Measurements from ENCODE around the gene DNAJC8.

Gene DNAJC8

GRCh38 chr1:28176492-28177470, 56.0 kb downstream of the DNAJC8 start, which contains the start of gene PTAFR:
Gene PTAFR, minus strand, starts transcription at chr1:28176690. Its CDS starts 25,669 bp downstream, at chr1:28151021.
- Histone ChIP-seq H3K4me3 (ENCODE audit: low read depth in 1 of 2, low read length in 1 of 2) (peak within 1 kb of the TSS; percentile 93 to 97), H3K4me1 (ENCODE audit: control insufficient read depth in 1 of 2, insufficient read depth in 1 of 2, low read depth in 1 of 2, low read length in 1 of 2) (peaks cover 69 to 88% of the 10 kb centered on the region in 2 experiments), H3K36me3 (peaks cover 20% of the 10 kb centered on the region), H3K27ac (peak within 1 kb of the TSS; percentile 98), H3K27me3 (no peaks in the 10 kb centered on the region), H3K9me3 (no peaks in the 10 kb centered on the region)
- TF ChIP-seq CTCF (IDR thresholded peaks at IDR 0.05): peak; percentile 81

GRCh38 chr1:28175955-28176485, 56.8 kb downstream of the DNAJC8 start:
- Histone ChIP-seq H3K4me1 (ENCODE audit: control insufficient read depth in 1 of 2, insufficient read depth in 1 of 2, low read depth in 1 of 2, low read length in 1 of 2) (peaks cover 70 to 90% of the 10 kb centered on the region in 2 experiments), H3K36me3 (peaks cover 27% of the 10 kb centered on the region), H3K27ac (peak overlapping the region; percentile 98), H3K27me3 (no peaks in the 10 kb centered on the region), H3K4me3 (ENCODE audit: low read depth in 1 of 2, low read length in 1 of 2) (peak overlapping the region; percentile 93 to 97), H3K9me3 (no peaks in the 10 kb centered on the region)
- TF ChIP-seq CTCF (IDR thresholded peaks at IDR 0.05): no peak

- H3K9me3 ChIP-seq: no peaks in the 10 kb centered on the region
- H3K27ac ChIP-seq: peak overlapping the region; percentile 98
- no peak for TF ChIP-seq CTCF (IDR thresholded peaks at IDR 0.05)
- peak overlapping the region; percentile 93 to 97 for H3K4me3 ChIP-seq (ENCODE audit: low read depth in 1 of 2, low read length in 1 of 2)
- peaks cover 73 to 91% of the 10 kb centered on the region in 2 experiments for H3K4me1 ChIP-seq (ENCODE audit: control insufficient read depth in 1 of 2, insufficient read depth in 1 of 2, low read depth in 1 of 2, low read length in 1 of 2)
- H3K27me3 ChIP-seq: no peaks in the 10 kb centered on the region
- peaks cover 47% of the 10 kb centered on the region for H3K36me3 ChIP-seq
Measured at GRCh38 chr1:28173980-28174297, 58.9 kb downstream of the DNAJC8 start.

- Histone ChIP-seq H3K27me3 (no peaks in the 10 kb centered on the region), H3K9me3 (no peaks in the 10 kb centered on the region), H3K4me1 (ENCODE audit: control insufficient read depth in 1 of 2, insufficient read depth in 1 of 2, low read depth in 1 of 2, low read length in 1 of 2) (peaks cover 75 to 92% of the 10 kb centered on the region in 2 experiments), H3K36me3 (peaks cover 53% of the 10 kb centered on the region), H3K27ac (peak overlapping the region; percentile 98), H3K4me3 (ENCODE audit: low read depth in 1 of 2, low read length in 1 of 2) (peak overlapping the region; percentile 93 to 97)
- TF ChIP-seq CTCF (IDR thresholded peaks at IDR 0.05): no peak
Measured at GRCh38 chr1:28173151-28173979, 59.5 kb downstream of the DNAJC8 start.

GRCh38 chr1:28172713-28173150, 60.1 kb downstream of the DNAJC8 start:
- no peak for TF ChIP-seq CTCF (IDR thresholded peaks at IDR 0.05)
- Histone ChIP-seq H3K27ac (peak overlapping the region; percentile 98), H3K9me3 (no peaks in the 10 kb centered on the region), H3K36me3 (peaks cover 57% of the 10 kb centered on the region), H3K27me3 (no peaks in the 10 kb centered on the region), H3K4me1 (ENCODE audit: control insufficient read depth in 1 of 2, insufficient read depth in 1 of 2, low read depth in 1 of 2, low read length in 1 of 2) (peaks cover 70 to 89% of the 10 kb centered on the region in 2 experiments), H3K4me3 (ENCODE audit: low read depth in 1 of 2, low read length in 1 of 2) (peak overlapping the region; percentile 93 to 97)
